Immature natural killer cell (primary cell): ENCODE data around the gene TCERG1. TPM values are rescaled to one million over a fixed set of nuclear protein-coding genes. Genes with fewer than 3 reads are reported as not detected.

Experiments used
- DNase-seq, 3 donors: peaks; one replicate each; pipeline ENCODE4 v3.0.0; 2022; ENCODE audit warnings: mixed read lengths in 1 of 3
- H3K27ac Mint-ChIP-seq, 6 donors: one replicate each; pipeline ENCODE4 v1.8.0; 2020; ENCODE audit warnings: mixed read lengths in 6 of 6, mild to moderate bottlenecking in 5 of 6, inconsistent platforms in 4 of 6, moderate library complexity in 3 of 6
- H3K27me3 Mint-ChIP-seq, 3 donors: one replicate each; pipeline ENCODE4 v1.8.0; 2020 to 2021; ENCODE audit warnings: low read depth in 3 of 3, mild to moderate bottlenecking in 3 of 3, mixed read lengths in 3 of 3, moderate library complexity in 3 of 3, inconsistent platforms in 1 of 3
- H3K36me3 Mint-ChIP-seq, 3 donors: one replicate each; pipeline ENCODE4 v1.8.0; 2020; ENCODE audit warnings: mixed read lengths in 3 of 3, inconsistent platforms in 2 of 3, mild to moderate bottlenecking in 2 of 3
- H3K4me1 Mint-ChIP-seq, 2 donors: one replicate each; pipeline ENCODE4 v1.8.0; 2020; ENCODE audit warnings: inconsistent platforms in 2 of 2, mild to moderate bottlenecking in 2 of 2, mixed read lengths in 2 of 2, moderate library complexity in 1 of 2
- H3K4me3 Mint-ChIP-seq, 5 donors: one replicate each; pipeline ENCODE4 v1.8.0; 2020; ENCODE audit warnings: mild to moderate bottlenecking in 5 of 5, mixed read lengths in 5 of 5, inconsistent platforms in 3 of 5, moderate library complexity in 3 of 5
- H3K9me3 Mint-ChIP-seq, 6 donors: one replicate each; pipeline ENCODE4 v1.8.0; 2020; ENCODE audit warnings: mild to moderate bottlenecking in 6 of 6, mixed read lengths in 6 of 6, inconsistent platforms in 4 of 6, moderate library complexity in 3 of 6
- polyA plus RNA-seq, 3 donors: library from polyadenylated mRNA; unstranded; fragments of 300-500 nt; fragmentation: Illumina TruSeq; gene quantifications; one replicate each; pipeline ENCODE4 v1.2.3, GENCODE V29; 2021

TCERG1 gene
- 10 to 100 TPM; 14.9 to 45.0 (median 21.2) TPM for polyA plus RNA-seq

DNA sequence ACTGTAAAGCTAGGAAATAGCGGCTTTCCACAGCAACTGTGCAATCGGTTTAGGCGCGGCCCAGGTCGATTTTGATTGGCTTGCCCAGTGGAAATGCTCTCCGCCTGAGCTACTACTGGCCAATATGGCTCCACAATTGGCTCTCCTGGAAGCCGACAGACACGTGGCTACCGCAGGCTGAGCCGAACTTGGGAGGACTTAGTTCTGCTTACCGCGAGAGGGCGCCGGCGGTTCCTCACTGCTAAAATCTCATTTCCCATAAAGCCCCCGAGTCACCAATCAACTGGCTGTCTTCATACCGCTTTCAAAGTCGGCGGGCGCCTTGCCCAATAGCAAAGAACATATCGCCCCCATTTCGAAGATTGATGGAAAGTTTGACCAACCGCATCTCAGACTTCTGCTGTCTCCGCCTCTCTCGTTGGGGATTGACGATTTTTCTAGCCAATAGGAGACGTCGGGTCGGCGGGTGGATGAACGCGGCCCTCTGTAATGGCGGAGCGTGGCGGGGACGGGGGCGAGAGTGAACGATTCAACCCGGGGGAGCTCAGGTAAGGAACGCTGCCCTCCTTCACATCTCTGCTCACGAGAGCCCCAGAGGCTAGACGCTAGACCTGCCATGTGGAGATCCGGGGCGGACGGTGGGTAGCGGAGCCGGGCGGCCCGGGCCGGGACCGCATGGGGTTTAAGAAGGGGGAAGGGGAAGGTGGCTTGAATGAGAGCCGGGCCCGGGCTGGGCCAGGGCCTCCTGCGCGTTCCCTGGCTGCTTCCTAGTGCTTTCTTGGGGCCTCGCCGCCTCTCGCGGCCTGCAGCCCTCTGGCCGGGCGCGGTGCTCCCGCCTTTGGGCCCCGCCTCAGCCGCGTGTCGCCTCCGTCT, at the start of gene TCERG1:
TSS of gene TCERG1 (plus strand) at position 473 of the 873 bp plus-strand sequence. CDS start at position 490, 17 bp downstream.
- peaks cover 4 to 10% (median 9%) of the 10 kb centered on the region in 3 donors for H3K27me3 Mint-ChIP-seq
- peak within 1 kb of the TSS; percentile 90 to 99 (median 97) for H3K27ac Mint-ChIP-seq
- peak; percentile 99 for DNase-seq
- peaks cover 0 to 4% (median 0%) of the 10 kb centered on the region in 3 donors for H3K36me3 Mint-ChIP-seq
- no peaks in the 10 kb centered on the region for H3K9me3 Mint-ChIP-seq
- H3K4me3 Mint-ChIP-seq: peak within 1 kb of the TSS; percentile 95 to 98 (median 97)
- peaks cover 36 to 44% of the 10 kb centered on the region in 2 donors for H3K4me1 Mint-ChIP-seq

DNA sequence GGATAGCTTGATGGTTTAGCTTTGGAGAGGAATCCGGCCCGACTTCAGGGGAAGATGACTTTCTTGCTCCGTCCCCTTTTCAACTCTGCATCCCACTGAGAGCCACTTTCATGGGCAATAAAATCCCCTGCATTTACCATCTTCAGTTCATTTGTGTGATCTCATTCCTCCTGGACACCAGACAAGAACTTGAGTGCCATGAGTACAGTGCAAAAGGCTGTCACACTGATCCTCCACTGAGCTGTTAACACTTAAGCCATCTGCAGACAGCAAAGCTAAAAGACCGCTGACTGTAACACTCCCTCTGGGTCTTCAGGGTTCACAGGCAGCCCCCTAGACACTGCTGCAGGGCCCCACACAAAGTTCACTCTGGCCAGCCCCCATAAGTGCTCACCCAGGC, 48.3 kb upstream of the TCERG1 start:
- no peaks in the 10 kb centered on the region for H3K9me3 Mint-ChIP-seq
- no peaks in the 10 kb centered on the region for H3K36me3 Mint-ChIP-seq
- H3K27ac Mint-ChIP-seq: no peak overlapping the region
- peaks cover 4 to 8% (median 6%) of the 10 kb centered on the region in 3 donors for H3K27me3 Mint-ChIP-seq
- no peak for DNase-seq
- H3K4me3 Mint-ChIP-seq: no peak overlapping the region
- no peaks in the 10 kb centered on the region for H3K4me1 Mint-ChIP-seq

DNA sequence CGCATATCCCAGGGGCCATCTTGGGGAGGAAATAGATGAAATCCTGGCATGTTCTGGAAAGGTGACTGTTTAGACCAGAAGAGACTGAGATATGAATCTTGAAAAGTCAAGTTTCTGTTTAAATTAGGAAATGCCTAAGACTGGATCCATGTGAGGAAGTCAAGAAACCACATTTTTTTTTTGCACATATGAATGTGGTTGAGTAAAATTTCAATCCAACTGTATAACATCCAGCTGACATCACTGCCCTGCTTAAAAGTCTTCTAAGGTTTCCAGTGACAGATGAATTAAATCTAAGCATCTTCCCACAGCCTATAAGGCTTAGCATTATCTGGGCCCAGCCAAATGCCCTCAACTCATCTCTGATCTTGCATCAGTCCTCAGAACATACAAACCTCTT, 47.7 kb upstream of the TCERG1 start:
- Mint-ChIP-seq H3K9me3 (no peaks in the 10 kb centered on the region), H3K27ac (no peak overlapping the region), H3K4me1 (no peaks in the 10 kb centered on the region), H3K4me3 (no peak overlapping the region), H3K27me3 (peaks cover 4 to 8% (median 6%) of the 10 kb centered on the region in 3 donors), H3K36me3 (no peaks in the 10 kb centered on the region)
- no peak for DNase-seq

DNA sequence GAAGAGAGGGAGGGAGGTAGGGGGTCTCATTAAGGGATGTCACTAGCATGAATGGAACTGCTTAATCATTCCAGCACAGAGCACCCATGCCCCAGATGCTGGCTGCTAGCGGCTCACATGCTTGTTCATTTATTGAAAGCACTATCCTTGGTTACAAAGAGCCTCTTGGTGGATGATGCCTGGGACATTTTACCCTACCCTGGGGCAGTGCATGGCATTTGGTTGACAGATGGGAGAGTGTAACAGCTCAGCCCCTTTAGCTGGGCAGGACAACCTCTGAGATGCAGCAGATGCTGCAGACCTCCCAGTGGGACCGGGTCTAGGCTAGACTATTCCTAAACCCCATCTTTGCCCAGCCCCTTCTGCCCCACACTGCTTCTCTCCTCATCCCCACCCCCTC, 46.9 kb upstream of the TCERG1 start:
- Mint-ChIP-seq H3K27ac (no peak overlapping the region), H3K4me3 (no peak overlapping the region), H3K27me3 (peaks cover 4 to 6% (median 5%) of the 10 kb centered on the region in 3 donors), H3K9me3 (no peaks in the 10 kb centered on the region), H3K36me3 (no peaks in the 10 kb centered on the region), H3K4me1 (no peaks in the 10 kb centered on the region)
- no peak for DNase-seq

DNA sequence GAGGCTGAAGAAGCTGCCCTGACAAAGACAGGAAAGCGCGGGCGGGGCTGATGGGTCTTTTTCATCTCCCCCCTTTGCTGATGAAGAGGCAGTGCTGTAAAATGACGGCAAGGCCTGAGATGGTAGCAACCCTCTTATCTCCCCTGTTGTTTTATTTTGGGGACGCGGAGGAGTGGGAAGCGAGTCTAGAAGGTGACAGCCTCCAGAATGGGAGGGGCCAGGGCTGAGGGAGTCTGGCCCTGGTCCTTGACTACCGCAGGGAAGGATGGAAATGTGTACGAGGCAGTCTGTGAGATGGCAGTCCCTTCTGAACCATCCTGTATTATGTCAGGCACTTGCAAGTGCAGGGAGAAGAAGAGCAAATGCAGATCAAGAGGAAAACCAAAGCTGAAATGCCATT, 46.1 kb upstream of the TCERG1 start:
- peaks cover 4 to 10% (median 6%) of the 10 kb centered on the region in 3 donors for H3K27me3 Mint-ChIP-seq
- no peak for DNase-seq
- H3K36me3 Mint-ChIP-seq: no peaks in the 10 kb centered on the region
- no peak overlapping the region for H3K27ac Mint-ChIP-seq
- H3K9me3 Mint-ChIP-seq: no peaks in the 10 kb centered on the region
- H3K4me3 Mint-ChIP-seq: no peak overlapping the region
- no peaks in the 10 kb centered on the region for H3K4me1 Mint-ChIP-seq

DNA sequence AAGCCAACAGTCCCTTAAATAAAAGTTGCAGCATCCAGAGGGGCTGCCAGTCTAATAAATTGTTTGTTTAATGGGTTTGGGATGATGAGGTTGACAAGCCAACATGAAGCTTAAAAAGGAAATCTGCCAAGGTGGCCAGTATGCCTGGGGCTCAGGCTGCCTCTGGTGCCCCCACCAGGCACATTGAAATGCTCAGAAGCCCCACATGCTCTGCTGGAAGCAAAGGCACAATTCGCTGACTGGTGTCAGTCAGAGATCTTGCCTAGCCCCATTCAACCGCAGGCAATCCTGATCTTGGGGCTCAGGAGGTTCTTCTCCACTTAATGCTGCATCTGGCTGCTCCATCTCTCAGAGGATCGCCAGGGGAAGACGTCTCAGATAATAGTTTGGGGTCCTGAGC, 44.2 kb upstream of the TCERG1 start:
- DNase-seq: no peak
- H3K4me3 Mint-ChIP-seq: no peak overlapping the region

DNA sequence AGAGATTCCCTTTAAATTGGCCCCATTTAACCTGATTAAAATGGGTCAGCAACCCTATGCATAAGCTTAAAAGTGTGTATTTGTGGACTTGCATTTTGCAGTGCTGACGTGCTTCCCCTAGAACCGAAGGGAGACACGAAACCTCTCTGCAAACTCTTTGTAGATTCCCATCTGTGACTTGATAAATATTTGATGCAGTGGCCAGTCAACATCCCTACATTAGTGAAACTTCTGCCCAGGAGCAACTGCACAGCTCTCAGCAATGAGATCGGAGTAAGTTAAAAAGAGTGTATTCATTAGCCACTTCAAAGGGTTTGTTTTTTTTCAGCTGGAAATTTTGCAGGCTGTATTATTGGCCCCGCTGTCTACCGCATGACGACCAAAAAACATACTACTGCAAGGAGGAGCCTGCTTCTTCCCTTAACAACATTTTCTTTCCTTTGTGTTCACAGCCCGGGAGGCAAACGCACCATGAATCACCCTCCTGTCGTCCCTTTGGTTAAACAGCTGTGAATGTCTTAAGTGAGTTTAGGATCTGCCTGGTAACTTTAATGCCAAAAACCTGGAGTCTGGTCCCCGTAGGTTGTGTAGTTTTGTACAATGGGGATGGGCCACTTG, 38.0 kb upstream of the TCERG1 start:
- no peak for DNase-seq
- Mint-ChIP-seq H3K27ac (no peak overlapping the region), H3K4me1 (no peaks in the 10 kb centered on the region), H3K9me3 (no peaks in the 10 kb centered on the region), H3K36me3 (no peaks in the 10 kb centered on the region), H3K27me3 (peaks cover 0 to 5% (median 0%) of the 10 kb centered on the region in 3 donors), H3K4me3 (no peak overlapping the region)

More for the DNA sequence above, 44.2 kb upstream of the TCERG1 start:
- no peaks in the 10 kb centered on the region for H3K4me1 Mint-ChIP-seq
- H3K27ac Mint-ChIP-seq: no peak overlapping the region
- H3K27me3 Mint-ChIP-seq: peaks cover 3 to 10% (median 4%) of the 10 kb centered on the region in 3 donors
- no peaks in the 10 kb centered on the region for H3K36me3 Mint-ChIP-seq
- no peaks in the 10 kb centered on the region for H3K9me3 Mint-ChIP-seq

DNA sequence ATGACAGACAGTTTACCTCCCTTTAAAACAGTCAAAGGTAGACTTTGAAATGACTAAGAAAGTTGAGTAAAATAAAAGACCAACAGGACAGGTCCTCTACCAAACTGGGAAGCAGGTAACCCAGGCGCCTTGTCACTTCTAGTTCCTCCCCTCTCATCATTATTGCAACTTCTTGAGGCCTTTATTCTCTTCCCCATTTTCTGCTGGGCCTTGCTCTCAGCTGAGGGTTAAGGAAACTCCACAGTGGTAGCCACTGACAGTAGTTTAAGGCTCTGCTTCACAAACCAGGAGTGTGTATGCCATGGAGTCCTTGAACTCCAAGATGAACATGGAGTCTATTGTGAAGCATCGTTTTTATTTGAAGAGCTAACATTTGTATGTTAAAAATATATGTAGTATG, 36.9 kb upstream of the TCERG1 start:
- H3K27me3 Mint-ChIP-seq: peaks cover 0 to 5% (median 0%) of the 10 kb centered on the region in 3 donors
- no peaks in the 10 kb centered on the region for H3K9me3 Mint-ChIP-seq
- H3K36me3 Mint-ChIP-seq: no peaks in the 10 kb centered on the region
- no peaks in the 10 kb centered on the region for H3K4me1 Mint-ChIP-seq
- DNase-seq: no peak
- no peak overlapping the region for H3K27ac Mint-ChIP-seq
- no peak overlapping the region for H3K4me3 Mint-ChIP-seq

DNA sequence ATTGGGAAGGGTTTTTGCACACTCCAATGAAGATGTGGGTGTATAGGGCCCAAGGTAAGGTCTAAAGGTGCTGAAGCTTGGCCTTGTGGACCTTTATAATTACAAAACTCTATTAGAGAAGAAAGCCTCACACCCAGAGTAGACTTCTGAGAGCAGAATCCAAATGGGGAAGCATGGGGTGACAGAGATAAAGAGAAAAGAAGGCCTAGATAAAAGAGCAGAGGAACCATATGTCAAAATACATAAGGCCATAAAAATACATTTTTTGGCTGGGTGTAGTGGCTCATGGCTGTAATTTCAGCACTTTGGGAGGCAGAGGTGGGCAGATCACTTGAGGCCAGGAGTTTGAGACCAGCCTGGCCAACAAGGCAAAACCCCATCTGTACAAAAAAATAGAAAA, 27.4 kb upstream of the TCERG1 start:
- Mint-ChIP-seq H3K9me3 (no peaks in the 10 kb centered on the region), H3K4me3 (no peak overlapping the region), H3K36me3 (no peaks in the 10 kb centered on the region), H3K27me3 (peaks cover 0 to 6% (median 3%) of the 10 kb centered on the region in 3 donors), H3K4me1 (no peaks in the 10 kb centered on the region), H3K27ac (no peak overlapping the region)
- DNase-seq: no peak

DNA sequence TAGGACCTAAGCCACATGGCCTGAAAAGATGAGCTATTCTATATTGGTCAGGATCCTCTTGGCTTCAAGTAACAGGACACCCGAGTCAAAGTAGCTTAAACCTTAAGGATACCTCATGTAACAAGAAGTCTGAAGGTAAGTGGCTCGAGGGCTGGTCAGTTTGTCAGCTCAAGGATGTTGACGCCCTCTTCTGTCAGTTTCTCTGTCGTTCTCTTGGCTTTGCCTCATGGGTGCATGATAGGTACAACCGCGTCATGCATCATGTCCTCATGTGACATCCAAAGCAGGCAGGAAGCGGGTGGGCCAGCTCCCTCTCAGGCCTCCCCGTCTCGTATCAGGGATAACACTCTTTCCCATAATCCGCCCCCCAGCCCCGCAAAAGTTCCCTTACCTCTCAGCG, 22.1 kb upstream of the TCERG1 start:
- Mint-ChIP-seq H3K9me3 (no peaks in the 10 kb centered on the region), H3K4me3 (no peak overlapping the region), H3K27me3 (peaks cover 6 to 10% (median 8%) of the 10 kb centered on the region in 3 donors), H3K36me3 (no peaks in the 10 kb centered on the region), H3K4me1 (peaks cover 0 to 7% of the 10 kb centered on the region in 2 donors), H3K27ac (no peak overlapping the region)
- DNase-seq: no peak

DNA sequence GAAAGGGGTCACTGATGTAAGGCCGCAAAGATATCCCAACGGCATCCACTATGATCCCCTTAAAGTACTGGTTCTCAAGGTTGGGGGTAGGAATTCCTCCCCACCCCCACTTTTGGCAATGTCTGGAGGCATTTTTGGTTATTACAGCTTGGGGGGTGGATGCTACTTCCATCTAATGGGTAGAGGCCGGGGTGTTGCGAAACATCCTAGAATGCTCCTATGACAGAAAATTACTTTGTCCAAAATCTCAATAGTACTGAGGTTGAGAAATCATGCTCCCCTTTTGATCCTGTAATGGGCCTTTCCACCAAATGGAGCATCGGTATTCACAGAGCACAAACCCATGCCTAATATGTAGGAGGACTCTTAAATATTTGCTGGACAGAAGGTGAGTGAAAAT, 20.8 kb upstream of the TCERG1 start:
- no peak overlapping the region for H3K4me3 Mint-ChIP-seq

DNA sequence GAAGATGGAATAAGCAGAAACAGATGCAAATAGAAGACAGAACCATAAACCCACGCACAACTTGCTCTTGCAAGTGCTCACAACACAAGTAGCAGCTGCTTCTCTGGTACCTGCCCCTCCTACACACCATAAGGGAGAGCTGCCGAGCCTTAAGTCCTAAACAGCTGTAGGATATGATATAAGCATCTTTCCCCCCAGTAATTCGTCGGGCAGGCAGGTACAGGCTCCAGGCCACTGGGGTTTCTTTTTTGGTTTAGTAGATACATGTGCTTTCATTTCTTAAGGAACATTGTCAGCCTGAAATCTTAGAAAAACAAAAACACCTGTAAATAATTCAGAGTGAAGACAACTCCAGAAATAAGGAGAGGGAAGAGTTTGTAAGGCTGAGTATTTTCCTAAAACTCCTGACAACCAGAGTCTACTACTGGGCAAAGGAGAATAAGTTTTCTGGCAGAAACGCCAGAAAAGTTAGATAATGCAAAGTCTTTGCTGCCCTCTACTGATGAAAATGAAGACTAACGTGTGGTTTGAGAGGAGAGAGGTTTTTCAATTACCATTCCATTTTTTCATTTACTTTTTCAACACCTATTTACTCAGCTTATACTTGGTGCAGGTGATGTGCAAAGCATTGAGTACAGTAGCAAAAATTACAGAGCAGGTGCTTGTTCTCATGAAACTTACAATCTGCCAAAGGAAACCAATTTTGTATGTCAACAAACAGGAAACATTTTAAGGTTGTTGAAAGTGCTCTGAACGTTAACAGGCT, 20.1 kb upstream of the TCERG1 start:
- Mint-ChIP-seq H3K4me1 (peaks cover 0 to 7% of the 10 kb centered on the region in 2 donors), H3K27ac (no peak overlapping the region), H3K36me3 (no peaks in the 10 kb centered on the region), H3K27me3 (peaks cover 6 to 10% (median 10%) of the 10 kb centered on the region in 3 donors), H3K9me3 (no peaks in the 10 kb centered on the region), H3K4me3 (no peak overlapping the region)
- peak; percentile 12 to 37 (median 17) for DNase-seq

More for the DNA sequence above, 20.8 kb upstream of the TCERG1 start:
- H3K27me3 Mint-ChIP-seq: peaks cover 6 to 10% (median 10%) of the 10 kb centered on the region in 3 donors
- H3K4me1 Mint-ChIP-seq: peaks cover 0 to 7% of the 10 kb centered on the region in 2 donors
- H3K36me3 Mint-ChIP-seq: no peaks in the 10 kb centered on the region
- H3K27ac Mint-ChIP-seq: no peak overlapping the region
- no peak for DNase-seq
- no peaks in the 10 kb centered on the region for H3K9me3 Mint-ChIP-seq

DNA sequence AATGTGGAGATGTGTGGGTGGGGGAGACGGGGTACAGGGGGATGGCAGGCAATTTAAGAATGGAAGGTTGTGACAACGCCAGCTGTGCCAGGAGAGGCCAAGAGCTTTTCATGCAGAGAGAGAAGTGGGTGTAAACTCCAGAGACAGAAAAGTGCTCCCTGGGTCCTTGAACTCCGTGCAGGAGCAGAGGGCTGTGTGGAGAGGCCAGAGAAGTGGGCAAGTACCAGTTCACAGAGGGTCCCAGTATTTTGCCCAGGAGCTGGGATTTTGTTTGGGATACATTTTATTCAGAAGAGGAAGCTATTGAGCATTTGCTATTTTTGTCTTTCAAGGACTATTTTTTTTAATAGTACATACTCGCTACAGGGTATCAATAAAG, 19.5 kb upstream of the TCERG1 start:
- H3K36me3 Mint-ChIP-seq: no peaks in the 10 kb centered on the region
- H3K9me3 Mint-ChIP-seq: no peaks in the 10 kb centered on the region
- no peak overlapping the region for H3K4me3 Mint-ChIP-seq
- H3K27me3 Mint-ChIP-seq: peaks cover 6 to 12% (median 10%) of the 10 kb centered on the region in 3 donors
- no peak for DNase-seq
- peaks cover 0 to 7% of the 10 kb centered on the region in 2 donors for H3K4me1 Mint-ChIP-seq
- no peak overlapping the region for H3K27ac Mint-ChIP-seq

DNA sequence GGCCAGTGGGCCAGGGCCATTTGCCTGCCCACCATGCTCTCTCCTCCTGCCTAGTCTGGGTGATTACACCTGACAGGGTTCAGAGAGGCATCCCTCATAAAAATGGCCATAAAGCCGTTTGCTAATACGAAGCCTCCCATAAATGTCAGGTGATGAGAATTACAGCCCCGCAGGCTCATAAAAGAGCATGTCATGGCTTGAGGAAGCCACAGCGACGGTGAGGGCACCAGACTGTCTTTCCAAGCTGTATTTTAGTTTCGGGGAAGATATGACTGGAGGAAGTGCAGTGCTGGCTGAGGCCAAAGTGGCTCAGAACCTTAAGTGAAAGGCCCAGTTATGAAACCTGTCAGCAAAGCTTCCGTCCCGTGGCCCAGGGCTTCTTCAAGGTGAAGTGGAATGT, 18.5 kb upstream of the TCERG1 start:
- Mint-ChIP-seq H3K4me3 (no peak overlapping the region), H3K27ac (no peak overlapping the region), H3K4me1 (peaks cover 0 to 7% of the 10 kb centered on the region in 2 donors), H3K27me3 (peaks cover 2 to 10% (median 10%) of the 10 kb centered on the region in 3 donors), H3K36me3 (no peaks in the 10 kb centered on the region), H3K9me3 (no peaks in the 10 kb centered on the region)
- no peak for DNase-seq
